ENCODE results near the gene NTNG1. TPM values are rescaled to one million over a fixed set of nuclear protein-coding genes. Genes with fewer than 3 reads are reported as not detected.

The NTNG1 gene
- total and polyA plus RNA-seq, 5 donors: 0.05 to 0.41 (median 0.37) TPM; not detected in 2

DNA sequence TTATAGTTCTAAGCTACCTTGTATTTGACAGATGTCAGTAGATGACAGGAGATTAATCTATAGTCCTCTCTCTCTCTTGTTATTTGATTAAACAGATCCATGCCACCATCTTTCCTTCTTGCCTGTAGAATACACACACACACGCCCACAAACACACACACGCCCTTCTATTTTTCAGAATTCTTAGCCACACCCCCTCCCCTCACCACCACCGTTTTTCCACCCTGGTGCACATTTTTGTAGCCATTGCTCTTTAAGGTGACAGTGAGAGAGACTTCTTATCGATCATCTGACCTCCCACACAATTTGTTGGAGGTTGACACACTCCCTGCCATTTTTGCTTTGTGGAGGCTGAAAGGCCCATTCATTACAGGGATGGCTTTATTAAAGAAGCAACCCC, 123.2 kb downstream of the NTNG1 start:
- DNase-seq (no peak), ATAC-seq (no peak)
- Histone ChIP-seq H3K4me3 (ENCODE audit: low read length) (no peak overlapping the region), H3K27ac (ENCODE audit: low read length) (no peak overlapping the region), H3K4me1 (ENCODE audit: control insufficient read depth, insufficient read depth, low read length) (no peaks in the 10 kb centered on the region), H3K27me3 (ENCODE audit: control insufficient read depth, insufficient read depth) (no peaks in the 10 kb centered on the region), H3K9me3 (ENCODE audit: control insufficient read depth, low read length) (no peaks in the 10 kb centered on the region)
- intact Hi-C loops (cut with DNase I): no loop called here
- 72% methylated on average over 4 of the region's 4 CpGs for WGBS

DNA sequence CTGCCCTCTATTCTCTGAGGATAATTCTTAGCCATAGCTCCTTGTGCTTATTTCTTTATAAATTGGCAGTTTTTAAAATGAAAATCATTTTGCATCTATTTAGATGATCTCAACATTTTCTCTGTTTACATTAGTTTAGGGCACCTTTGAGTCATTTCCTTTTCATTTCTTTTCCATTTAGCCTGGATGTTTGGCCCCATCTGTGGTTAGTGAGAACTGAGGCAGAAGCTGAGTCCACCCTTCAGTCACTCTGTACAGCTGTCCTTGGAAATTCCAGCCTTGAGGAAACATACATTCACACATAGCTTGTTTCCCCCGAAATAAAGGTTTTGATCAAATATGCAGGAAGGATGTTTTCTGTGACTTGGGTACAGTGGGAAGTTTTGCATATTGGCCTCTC, 123.7 kb downstream of the NTNG1 start:
- no peak overlapping the region for H3K4me3 ChIP-seq (ENCODE audit: low read length)
- 73% methylated on average over 1 of the region's 1 CpG for WGBS
- H3K9me3 ChIP-seq (ENCODE audit: control insufficient read depth, low read length): no peaks in the 10 kb centered on the region
- no peaks in the 10 kb centered on the region for H3K4me1 ChIP-seq (ENCODE audit: control insufficient read depth, insufficient read depth, low read length)
- H3K27ac ChIP-seq (ENCODE audit: low read length): no peak overlapping the region
- ATAC-seq (no peak), DNase-seq (no peak)
- H3K27me3 ChIP-seq (ENCODE audit: control insufficient read depth, insufficient read depth): no peaks in the 10 kb centered on the region
- intact Hi-C loops (cut with DNase I): no loop called here

DNA sequence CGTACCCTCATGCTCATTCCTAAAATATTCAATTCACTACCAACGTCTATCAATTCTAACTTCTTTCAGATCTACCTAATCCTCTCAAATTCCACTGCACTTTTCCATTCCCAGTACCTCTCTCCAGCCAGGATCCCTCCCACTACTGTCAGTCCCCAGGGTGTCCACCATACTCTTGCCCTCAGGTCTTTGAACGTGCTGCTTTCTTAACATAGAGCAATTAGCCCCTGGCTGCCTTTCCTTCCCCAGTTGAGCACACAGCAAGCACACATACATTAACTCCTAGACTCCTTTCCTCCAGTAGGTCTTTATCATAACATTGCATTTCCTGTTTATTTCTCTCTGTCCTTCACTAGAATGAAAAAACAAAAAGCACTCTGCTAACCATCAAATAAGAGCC, 126.7 kb downstream of the NTNG1 start:
- intact Hi-C loops (cut with DNase I): no loop called here
- H3K27ac ChIP-seq (ENCODE audit: low read length): no peak overlapping the region
- no peaks in the 10 kb centered on the region for H3K9me3 ChIP-seq (ENCODE audit: control insufficient read depth, low read length)
- H3K4me1 ChIP-seq (ENCODE audit: control insufficient read depth, insufficient read depth, low read length): no peaks in the 10 kb centered on the region
- no peaks in the 10 kb centered on the region for H3K27me3 ChIP-seq (ENCODE audit: control insufficient read depth, insufficient read depth)
- H3K4me3 ChIP-seq (ENCODE audit: low read length): no peak overlapping the region
- DNase-seq (no peak), ATAC-seq (no peak)
- 54% methylated on average over 3 of the region's 3 CpGs for WGBS

DNA sequence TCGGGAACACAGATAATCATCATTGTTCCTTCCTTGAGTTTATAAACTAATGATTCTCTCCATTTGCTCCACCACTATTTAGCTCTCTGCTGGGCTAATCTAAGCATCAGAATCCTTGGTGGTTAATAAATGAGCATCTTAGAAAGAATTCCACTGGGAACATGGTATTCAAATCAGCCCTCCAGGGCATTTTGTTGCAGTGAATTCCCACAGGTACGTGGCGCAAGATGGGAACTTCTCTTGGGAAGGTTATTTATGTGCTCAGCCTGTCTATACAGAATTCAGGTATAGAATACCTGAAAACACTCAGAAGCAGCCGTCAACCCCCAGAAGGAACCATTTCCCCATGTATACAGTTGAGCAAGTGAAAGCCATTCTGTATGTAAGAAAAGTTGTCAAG, 131.5 kb downstream of the NTNG1 start:
- Histone ChIP-seq H3K9me3 (ENCODE audit: control insufficient read depth, low read length) (peaks cover 2% of the 10 kb centered on the region), H3K4me3 (ENCODE audit: low read length) (no peak overlapping the region), H3K27me3 (ENCODE audit: control insufficient read depth, insufficient read depth) (no peaks in the 10 kb centered on the region), H3K4me1 (ENCODE audit: control insufficient read depth, insufficient read depth, low read length) (no peaks in the 10 kb centered on the region), H3K27ac (ENCODE audit: low read length) (no peak overlapping the region)
- 86% methylated on average over 4 of the region's 4 CpGs for WGBS
- DNase-seq (no peak), ATAC-seq (no peak)
- intact Hi-C loops (cut with DNase I): no loop called here

DNA sequence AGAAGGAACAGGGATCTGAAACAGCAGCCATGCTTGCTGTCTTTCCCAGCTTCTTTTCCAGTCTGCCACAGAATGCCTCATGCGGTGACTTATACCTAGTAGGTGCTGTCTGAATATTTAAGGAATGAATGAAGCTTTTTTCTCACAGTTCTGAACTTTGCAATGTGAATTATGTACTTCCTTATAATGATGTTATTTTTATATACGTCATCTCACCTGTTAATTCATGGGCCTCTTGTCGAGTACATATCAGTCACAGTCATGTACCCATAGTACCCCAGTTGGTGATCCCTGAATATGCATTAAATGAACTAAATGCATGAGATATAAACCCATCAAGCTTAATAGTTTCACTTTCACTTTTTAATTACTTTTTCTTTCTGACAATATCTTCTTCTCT, 132.7 kb downstream of the NTNG1 start:
- Histone ChIP-seq H3K27ac (ENCODE audit: low read length) (no peak overlapping the region), H3K4me3 (ENCODE audit: low read length) (no peak overlapping the region), H3K4me1 (ENCODE audit: control insufficient read depth, insufficient read depth, low read length) (no peaks in the 10 kb centered on the region), H3K27me3 (ENCODE audit: control insufficient read depth, insufficient read depth) (no peaks in the 10 kb centered on the region), H3K9me3 (ENCODE audit: control insufficient read depth, low read length) (peaks cover 2% of the 10 kb centered on the region)
- no peak for ATAC-seq
- DNase-seq: no peak
- 85% methylated on average over 3 of the region's 3 CpGs for WGBS
- intact Hi-C loops (cut with DNase I): no loop called here

DNA sequence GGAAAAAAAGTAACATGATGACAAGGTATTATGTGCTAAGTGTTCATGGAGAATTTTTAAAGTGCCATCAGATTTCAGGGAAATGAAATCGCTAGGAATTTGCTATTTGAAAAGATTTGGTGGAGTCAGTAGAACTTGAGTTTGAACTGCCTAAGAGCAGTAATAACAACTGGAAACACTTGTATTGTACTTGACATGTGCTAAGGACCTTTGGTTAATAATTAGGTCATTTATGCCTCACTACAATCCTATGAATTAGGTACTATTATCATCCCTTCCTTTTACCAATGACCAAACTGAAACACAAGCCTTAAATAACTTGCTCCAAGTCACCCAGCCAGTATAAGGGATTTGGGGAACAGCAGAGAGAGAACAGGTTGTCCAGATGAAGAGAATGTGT, 133.4 kb downstream of the NTNG1 start:
- ATAC-seq: no peak
- Histone ChIP-seq H3K27ac (ENCODE audit: low read length) (no peak overlapping the region), H3K4me3 (ENCODE audit: low read length) (no peak overlapping the region), H3K4me1 (ENCODE audit: control insufficient read depth, insufficient read depth, low read length) (no peaks in the 10 kb centered on the region), H3K9me3 (ENCODE audit: control insufficient read depth, low read length) (peaks cover 2% of the 10 kb centered on the region), H3K27me3 (ENCODE audit: control insufficient read depth, insufficient read depth) (no peaks in the 10 kb centered on the region)
- WGBS: 94% methylated on average over 1 of the region's 1 CpG
- no peak for DNase-seq
- intact Hi-C loops (cut with DNase I): no loop called here

DNA sequence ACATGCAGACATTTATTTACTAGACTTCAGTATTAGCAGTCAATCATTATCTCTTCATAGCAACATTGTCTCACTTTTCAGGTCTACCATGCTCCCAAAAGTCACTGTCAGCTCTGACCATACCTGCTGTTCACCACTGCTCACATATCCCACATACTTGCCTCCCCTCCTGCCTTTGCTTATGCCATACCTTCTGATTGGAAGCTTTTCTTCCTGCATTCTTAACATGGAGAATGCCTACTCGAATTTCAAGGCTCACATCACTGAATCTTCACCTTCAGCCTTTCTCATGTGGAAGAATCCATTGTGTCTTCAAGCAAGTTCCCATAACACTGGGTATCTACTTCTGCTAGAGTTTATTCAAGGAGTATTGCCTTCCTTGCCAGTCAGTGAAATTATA, 135.4 kb downstream of the NTNG1 start:
- H3K4me3 ChIP-seq (ENCODE audit: low read length): no peak overlapping the region
- no peaks in the 10 kb centered on the region for H3K27me3 ChIP-seq (ENCODE audit: control insufficient read depth, insufficient read depth)
- no peak for DNase-seq
- no peak for ATAC-seq
- peaks cover 2% of the 10 kb centered on the region for H3K9me3 ChIP-seq (ENCODE audit: control insufficient read depth, low read length)
- WGBS: 34% methylated on average over 1 of the region's 1 CpG
- H3K4me1 ChIP-seq (ENCODE audit: control insufficient read depth, insufficient read depth, low read length): no peaks in the 10 kb centered on the region
- intact Hi-C loops (cut with DNase I): no loop called here
- no peak overlapping the region for H3K27ac ChIP-seq (ENCODE audit: low read length)

DNA sequence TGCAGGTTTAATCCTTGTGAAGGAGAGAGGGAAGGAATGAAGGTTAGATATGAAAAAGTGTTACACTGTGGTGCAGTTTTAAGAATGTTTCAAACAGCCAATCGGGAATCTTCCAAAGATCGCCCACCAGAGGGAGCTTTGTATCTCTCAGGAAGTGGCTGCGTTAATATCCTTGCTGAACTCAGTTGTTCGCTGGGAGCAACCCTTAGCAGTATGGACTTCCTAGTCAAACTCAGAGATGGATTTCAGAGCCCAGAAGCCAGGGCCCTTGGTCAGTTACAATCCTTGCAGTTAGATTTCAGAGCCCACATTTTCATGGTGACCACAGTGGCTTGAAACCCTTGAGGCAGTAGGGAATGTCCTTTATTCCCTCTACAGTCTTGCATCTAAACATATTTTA, 136.2 kb downstream of the NTNG1 start:
- Histone ChIP-seq H3K27ac (ENCODE audit: low read length) (no peak overlapping the region), H3K9me3 (ENCODE audit: control insufficient read depth, low read length) (peaks cover 2% of the 10 kb centered on the region), H3K4me1 (ENCODE audit: control insufficient read depth, insufficient read depth, low read length) (no peaks in the 10 kb centered on the region), H3K4me3 (ENCODE audit: low read length) (no peak overlapping the region), H3K27me3 (ENCODE audit: control insufficient read depth, insufficient read depth) (no peaks in the 10 kb centered on the region)
- intact Hi-C loops (cut with DNase I): no loop called here
- DNase-seq (no peak), ATAC-seq (no peak)
- WGBS: 16% methylated on average over 4 of the region's 4 CpGs

DNA sequence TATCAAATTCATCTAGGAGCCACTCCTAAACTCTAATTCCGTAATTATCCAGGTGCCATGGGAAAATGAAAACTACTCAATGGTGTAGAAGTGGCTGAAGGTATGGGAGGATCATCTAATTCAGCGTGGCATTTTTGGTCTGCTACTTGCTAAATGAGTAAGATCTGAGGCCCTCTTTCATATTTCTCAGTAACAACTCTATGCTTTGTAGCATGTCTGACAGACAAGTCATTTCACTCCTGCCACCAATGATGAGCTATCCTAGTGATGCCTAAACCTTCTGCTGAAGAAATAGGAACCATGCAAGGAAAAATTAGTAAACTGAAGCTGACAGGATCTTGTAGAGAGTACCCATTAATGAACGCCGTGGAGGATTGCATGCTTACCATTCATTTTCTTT, 145.3 kb downstream of the NTNG1 start:
- intact Hi-C loops (cut with DNase I): no loop called here
- WGBS: 90% methylated on average over 4 of the region's 4 CpGs
- H3K4me3 ChIP-seq (ENCODE audit: low read length): no peak overlapping the region
- H3K4me1 ChIP-seq (ENCODE audit: control insufficient read depth, insufficient read depth, low read length): no peaks in the 10 kb centered on the region
- DNase-seq: no peak
- H3K9me3 ChIP-seq (ENCODE audit: control insufficient read depth, low read length): no peaks in the 10 kb centered on the region
- no peaks in the 10 kb centered on the region for H3K27me3 ChIP-seq (ENCODE audit: control insufficient read depth, insufficient read depth)
- no peak for ATAC-seq
- H3K27ac ChIP-seq (ENCODE audit: low read length): no peak overlapping the region

DNA sequence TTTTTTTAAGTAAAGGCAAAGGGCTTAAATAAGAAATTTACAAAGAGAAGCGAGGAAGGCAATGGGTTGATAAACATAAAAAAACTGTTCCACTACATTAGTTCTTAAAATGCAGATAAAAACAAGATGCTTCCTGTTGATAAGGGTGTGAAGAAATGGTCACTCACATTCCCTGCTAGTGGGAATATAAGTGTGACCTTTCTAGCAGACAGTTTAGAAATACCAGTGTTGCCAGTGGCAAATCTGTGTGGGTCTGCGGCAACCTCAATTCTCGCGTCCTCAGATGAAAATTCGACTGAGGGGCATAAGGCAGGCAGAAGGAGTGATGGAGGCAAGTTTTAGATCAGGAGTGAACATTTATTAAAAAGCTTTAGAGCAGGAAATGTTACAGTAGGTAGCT, 151.1 kb downstream of the NTNG1 start:
- ATAC-seq (no peak), DNase-seq (no peak)
- Histone ChIP-seq H3K27me3 (ENCODE audit: control insufficient read depth, insufficient read depth) (no peaks in the 10 kb centered on the region), H3K9me3 (ENCODE audit: control insufficient read depth, low read length) (no peaks in the 10 kb centered on the region), H3K4me1 (ENCODE audit: control insufficient read depth, insufficient read depth, low read length) (no peaks in the 10 kb centered on the region), H3K27ac (ENCODE audit: low read length) (no peak overlapping the region), H3K4me3 (ENCODE audit: low read length) (no peak overlapping the region)
- intact Hi-C loops (cut with DNase I): no loop called here
- 63% methylated on average over 5 of the region's 5 CpGs for WGBS

DNA sequence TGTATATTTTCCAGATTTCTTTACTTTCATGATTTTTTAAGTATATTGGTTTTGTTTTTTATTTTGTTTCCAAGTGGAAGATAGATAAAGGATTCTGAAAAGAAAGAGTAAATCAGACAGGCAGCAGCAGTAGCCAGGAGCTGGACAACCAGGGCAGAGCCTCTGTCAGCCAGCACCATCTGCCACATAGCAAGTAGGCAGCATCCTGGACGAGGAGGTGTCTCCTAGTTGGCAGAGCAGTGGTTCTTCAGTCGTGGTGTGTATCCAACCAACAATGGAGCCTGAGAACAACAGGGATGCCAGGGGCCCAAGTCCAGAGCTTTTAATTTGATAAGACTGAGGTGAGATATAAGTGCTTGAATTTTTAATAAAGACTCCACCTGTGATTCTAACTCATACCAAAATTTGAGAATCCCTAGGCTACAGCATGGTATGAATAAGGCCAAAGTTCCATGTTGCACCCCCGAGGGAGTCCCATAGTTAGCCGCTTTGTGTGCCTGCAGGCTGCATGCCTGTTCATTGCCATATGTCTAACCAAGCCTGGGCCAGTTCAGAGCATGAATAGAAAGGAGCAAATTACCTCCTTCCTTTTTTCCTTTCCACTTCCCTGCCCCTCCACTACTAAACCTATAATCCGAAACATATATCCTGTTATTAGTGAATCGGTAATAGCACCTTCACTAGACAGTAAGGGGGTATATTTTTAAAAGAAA, 153.2 kb downstream of the NTNG1 start:
- intact Hi-C loops (cut with DNase I): no loop called here
- 82% methylated on average over 6 of the region's 6 CpGs for WGBS
- no peak overlapping the region for H3K4me3 ChIP-seq (ENCODE audit: low read length)
- no peak overlapping the region for H3K27ac ChIP-seq (ENCODE audit: low read length)
- ATAC-seq (no peak), DNase-seq (no peak)
- H3K4me1 ChIP-seq (ENCODE audit: control insufficient read depth, insufficient read depth, low read length): no peaks in the 10 kb centered on the region
- H3K9me3 ChIP-seq (ENCODE audit: control insufficient read depth, low read length): no peaks in the 10 kb centered on the region
- no peaks in the 10 kb centered on the region for H3K27me3 ChIP-seq (ENCODE audit: control insufficient read depth, insufficient read depth)

DNA sequence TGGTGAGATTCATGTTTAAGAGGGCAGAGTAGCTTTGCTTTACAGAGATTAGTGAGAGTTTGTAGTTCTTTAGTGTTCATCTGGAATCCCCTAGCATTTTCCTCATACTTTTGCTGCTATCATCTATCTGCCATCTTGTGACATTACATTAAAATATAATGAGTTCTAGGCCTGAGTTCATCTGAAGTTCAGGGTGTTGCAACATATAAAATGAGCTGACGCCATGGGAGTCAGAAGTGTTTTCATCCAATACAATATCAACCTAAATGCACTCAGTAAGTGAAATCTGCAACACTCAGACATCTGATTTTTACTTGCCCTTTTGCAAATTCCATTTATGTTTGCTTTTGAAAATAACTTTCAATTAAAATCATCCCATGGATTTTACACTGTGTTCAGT, 153.8 kb downstream of the NTNG1 start:
- WGBS: 64% methylated on average over 1 of the region's 1 CpG
- no peak for ATAC-seq
- intact Hi-C loops (cut with DNase I): no loop called here

More for the DNA sequence above, 153.8 kb downstream of the NTNG1 start:
- no peak overlapping the region for H3K4me3 ChIP-seq (ENCODE audit: low read length)
- no peaks in the 10 kb centered on the region for H3K4me1 ChIP-seq (ENCODE audit: control insufficient read depth, insufficient read depth, low read length)
- no peaks in the 10 kb centered on the region for H3K9me3 ChIP-seq (ENCODE audit: control insufficient read depth, low read length)
- no peaks in the 10 kb centered on the region for H3K27me3 ChIP-seq (ENCODE audit: control insufficient read depth, insufficient read depth)
- DNase-seq: no peak
- no peak overlapping the region for H3K27ac ChIP-seq (ENCODE audit: low read length)
